H9 (cell line): ENCODE results near the gene SMC4. TPM values are rescaled to one million over a fixed set of nuclear protein-coding genes. Genes with fewer than 3 reads are reported as not detected.

ENCODE experiments used
- DNase-seq: peaks from one replicate; pipeline ENCODE4 v3.0.0-alpha.2; 2017
- H2AFZ ChIP-seq: one replicate; pipeline ENCODE4 v1.6.1; 2013; ENCODE audit warnings: mild to moderate bottlenecking, low read length, control low read depth, moderate library complexity
- H2AK5ac ChIP-seq: 2 replicates; pipeline ENCODE4 v1.6.1; 2013; ENCODE audit warnings: low read length, control low read depth, mixed read lengths; ENCODE audit not compliant: insufficient read length
- H2BK120ac ChIP-seq: one replicate; pipeline ENCODE4 v1.6.1; 2013; ENCODE audit warnings: low read depth, mild to moderate bottlenecking, low read length, control low read depth, inconsistent platforms; ENCODE audit not compliant: poor library complexity, severe bottlenecking
- H2BK12ac ChIP-seq: 2 replicates; pipeline ENCODE4 v1.6.1; 2013; ENCODE audit warnings: low read length, control low read depth, mixed read lengths, low read depth; ENCODE audit not compliant: insufficient read length
- H2BK15ac ChIP-seq: 2 replicates; pipeline ENCODE4 v1.6.1; 2013; ENCODE audit warnings: low read depth, low read length, control low read depth
- H2BK20ac ChIP-seq: one replicate; pipeline ENCODE4 v1.6.1; 2013; ENCODE audit warnings: low read depth, mild to moderate bottlenecking, low read length, control low read depth, inconsistent platforms; ENCODE audit not compliant: poor library complexity, severe bottlenecking
- H2BK5ac ChIP-seq: 2 replicates; pipeline ENCODE4 v1.6.1; 2013; ENCODE audit warnings: low read length, control low read depth, mixed read lengths; ENCODE audit not compliant: insufficient read length
- H3K14ac ChIP-seq: 2 replicates; pipeline ENCODE4 v1.6.1; 2013; ENCODE audit warnings: low read length, control low read depth; ENCODE audit not compliant: insufficient read depth
- H3K18ac ChIP-seq: 2 replicates; pipeline ENCODE4 v1.6.1; 2013; ENCODE audit warnings: low read depth, mild to moderate bottlenecking, mixed read lengths, low read length, control low read depth; ENCODE audit not compliant: insufficient read length
- H3K23ac ChIP-seq: 2 replicates; pipeline ENCODE4 v1.6.1; 2013; ENCODE audit warnings: low read length, control low read depth, mixed read lengths, low read depth; ENCODE audit not compliant: insufficient read length
- H3K23me2 ChIP-seq: 2 replicates; pipeline ENCODE4 v1.6.1; 2013; ENCODE audit warnings: low read depth, mild to moderate bottlenecking, mixed read lengths, low read length, control low read depth; ENCODE audit not compliant: insufficient read length, poor library complexity, severe bottlenecking
- H3K27ac ChIP-seq: 2 replicates; pipeline ENCODE4 v1.5.1; 2013; ENCODE audit warnings: low read length, control low read depth, mixed read lengths, low read depth; ENCODE audit not compliant: insufficient read length
- H3K27me3 ChIP-seq: 2 replicates; pipeline ENCODE4 v1.6.1; 2013; ENCODE audit warnings: low read length, control low read depth, inconsistent platforms; ENCODE audit not compliant: insufficient read depth
- H3K4ac ChIP-seq: 2 replicates; pipeline ENCODE4 v1.6.1; 2013; ENCODE audit warnings: low read depth, mild to moderate bottlenecking, control low read depth, inconsistent platforms, low read length, moderate library complexity
- H3K4me1 ChIP-seq: 2 replicates; pipeline ENCODE4 v1.6.1; 2013; ENCODE audit warnings: low read length, control low read depth, inconsistent platforms; ENCODE audit not compliant: insufficient read depth
- H3K4me2 ChIP-seq: 2 replicates; pipeline ENCODE4 v1.6.1; 2013; ENCODE audit warnings: low read length, control low read depth, mixed read lengths; ENCODE audit not compliant: insufficient read length, insufficient read depth
- H3K56ac ChIP-seq: 2 replicates; pipeline ENCODE4 v1.6.1; 2013; ENCODE audit warnings: low read depth, mild to moderate bottlenecking, mixed read lengths, low read length, control low read depth; ENCODE audit not compliant: insufficient read length
- H3K79me1 ChIP-seq: 2 replicates; pipeline ENCODE4 v1.6.1; 2013; ENCODE audit warnings: low read depth, mild to moderate bottlenecking, moderate library complexity, low read length, control low read depth, inconsistent platforms; ENCODE audit not compliant: insufficient read depth, poor library complexity, severe bottlenecking
- H3K79me2 ChIP-seq: 2 replicates; pipeline ENCODE4 v1.6.1; 2013; ENCODE audit warnings: low read length, control low read depth, inconsistent platforms; ENCODE audit not compliant: insufficient read depth
- H3K9ac ChIP-seq: 2 replicates; pipeline ENCODE4 v1.6.1; 2013; ENCODE audit warnings: low read length, control low read depth, mixed read lengths; ENCODE audit not compliant: insufficient read length; ENCODE audit errors: extremely low read depth
- H3K9me3 ChIP-seq: one replicate; pipeline ENCODE4 v1.6.1; 2013; ENCODE audit warnings: low read depth, low read length, inconsistent platforms; ENCODE audit not compliant: control insufficient read depth
- H3T11ph ChIP-seq: one replicate; pipeline ENCODE4 v1.6.1; 2013; ENCODE audit warnings: mild to moderate bottlenecking, low read length, control low read depth, inconsistent platforms
- H4K20me1 ChIP-seq: one replicate; pipeline ENCODE4 v1.6.1; 2013; ENCODE audit not compliant: control insufficient read depth, insufficient read length, insufficient read depth
- H4K5ac ChIP-seq: 2 replicates; pipeline ENCODE4 v1.6.1; 2013; ENCODE audit warnings: low read depth, mild to moderate bottlenecking, mixed read lengths, low read length, control low read depth; ENCODE audit not compliant: insufficient read length
- H4K8ac ChIP-seq: replicated peaks from 2 replicates; pipeline ENCODE4 v1.6.1; 2013; ENCODE audit warnings: low read length, control low read depth, mixed read lengths, low read depth; ENCODE audit not compliant: insufficient read length
- H4K91ac ChIP-seq: 2 replicates; pipeline ENCODE4 v1.6.1; 2013; ENCODE audit warnings: low read depth, mild to moderate bottlenecking, moderate library complexity, mixed read lengths, low read length, control low read depth; ENCODE audit not compliant: insufficient read length
- H3K27ac Mint-ChIP-seq, 3 experiments: 2 replicates in 2 of 3; 3 replicates in 1 of 3; pipeline ENCODE4 v1.8.0; 2020 to 2021; ENCODE audit warnings: mixed read lengths in 3 of 3, mild to moderate bottlenecking in 1 of 3, moderate library complexity in 1 of 3
- H3K27me3 Mint-ChIP-seq: 2 replicates; pipeline ENCODE4 v1.8.0; 2021; ENCODE audit warnings: low read depth, mild to moderate bottlenecking, moderate library complexity, mixed read lengths
- H3K36me3 Mint-ChIP-seq, 3 experiments: 2 replicates in 2 of 3; 3 replicates in 1 of 3; pipeline ENCODE4 v1.8.0; 2020 to 2021; ENCODE audit warnings: low read depth in 3 of 3, mixed read lengths in 3 of 3; ENCODE audit not compliant: insufficient read depth in 1 of 3
- H3K4me1 Mint-ChIP-seq, 2 experiments: 2 replicates each; pipeline ENCODE4 v1.8.0; 2020; ENCODE audit warnings: mixed read lengths in 2 of 2
- H3K4me3 Mint-ChIP-seq, 2 experiments: 2 replicates in 1 of 2; 3 replicates in 1 of 2; pipeline ENCODE4 v1.8.0; 2020 to 2021; ENCODE audit warnings: mild to moderate bottlenecking in 2 of 2, mixed read lengths in 2 of 2, moderate library complexity in 1 of 2
- H3K9me3 Mint-ChIP-seq, 2 experiments: 2 replicates in 1 of 2; 3 replicates in 1 of 2; pipeline ENCODE4 v1.8.0; 2020; ENCODE audit warnings: mild to moderate bottlenecking in 2 of 2, mixed read lengths in 2 of 2, moderate library complexity in 1 of 2
- CTCF ChIP-seq: fragments of 200-600 bp; sonication (generic); conservative IDR thresholded peaks from 3 replicates; pipeline ENCODE4 v1.8.0; 2021; ENCODE audit warnings: antibody characterized with exemption, mild to moderate bottlenecking
- WGBS: extraction: QIAGEN DNeasy Blood & Tissue Kit; methylation state at CpG from one replicate; pipeline ENCODE4 v1.1.7; 2013; ENCODE audit warnings: missing lambda C conversion rate, low lambda C conversion rate, mixed read lengths; ENCODE audit not compliant: insufficient read length; ENCODE audit errors: extremely low coverage; 5-methylcytosine and 5-hydroxymethylcytosine counted together
- total RNA-seq: library from RNA; stranded (reverse); gene quantifications from 2 replicates; pipeline ENCODE4 v1.2.1, GENCODE V29; 2021

Gene SMC4
- total RNA-seq, 1 experiment from 2014 or later, result 130 TPM

GRCh38 chr3:160402221-160403027, 3.0 kb downstream of the SMC4 start:
- no peak for TF ChIP-seq CTCF
- Histone ChIP-seq H3K4me1 (no peaks in the 10 kb centered on the region), H3K9ac (no peak overlapping the region), H3K79me2 (peaks cover 32% of the 10 kb centered on the region; the same call in 1 of the 2 replicates), H2BK5ac (no peak overlapping the region), H3K56ac (no peak overlapping the region), H2BK15ac (no peak overlapping the region), H3K9me3 (no peaks in the 10 kb centered on the region), H3T11ph (no peak overlapping the region), H2BK120ac (no peak overlapping the region), H4K91ac (no peak overlapping the region), H3K23me2 (peaks cover 10% of the 10 kb centered on the region), H2BK12ac (no peak overlapping the region), H2BK20ac (no peak overlapping the region), H3K23ac (no peak overlapping the region), H3K18ac (no peak overlapping the region), H3K4me2 (peak overlapping the region; percentile 95), H3K79me1 (no peaks in the 10 kb centered on the region), H3K27me3 (no peaks in the 10 kb centered on the region), H2AK5ac (no peak overlapping the region), H4K20me1 (no peaks in the 10 kb centered on the region), H2AFZ (no peak overlapping the region), H3K4ac (no peak overlapping the region), H3K14ac (no peak overlapping the region), H3K27ac (no peak overlapping the region), H4K5ac (no peak overlapping the region), H4K8ac (no peak overlapping the region)
- DNase-seq, result no peak
- Mint-ChIP-seq H3K27me3 (peaks cover 3% of the 10 kb centered on the region; the same call in 1 of the 2 replicates), H3K36me3 (peaks cover 23 to 45% (median 42%) of the 10 kb centered on the region in 3 experiments), H3K27ac (peak overlapping the region in 1 of 3 experiments; percentile 49; a peak in 1 of 7 replicates), H3K9me3 (peaks cover 0 to 4% of the 10 kb centered on the region in 2 experiments; a peak in 1 of 5 replicates), H3K4me3 (peak overlapping the region; percentile 94 to 98), H3K4me1 (peaks cover 34 to 39% of the 10 kb centered on the region in 2 experiments)
- WGBS, result no CpG with 5 or more reads among the region's 11 CpGs
